Measurements from ENCODE around the gene OGN. TPM values are rescaled to one million over a fixed set of nuclear protein-coding genes. Genes with fewer than 3 reads are reported as not detected.

The OGN gene
- polyA plus RNA-seq, 1 donor (not counting 4 experiments of a cell fraction or from before 2014, with no cell fraction given) = not detected

DNA sequence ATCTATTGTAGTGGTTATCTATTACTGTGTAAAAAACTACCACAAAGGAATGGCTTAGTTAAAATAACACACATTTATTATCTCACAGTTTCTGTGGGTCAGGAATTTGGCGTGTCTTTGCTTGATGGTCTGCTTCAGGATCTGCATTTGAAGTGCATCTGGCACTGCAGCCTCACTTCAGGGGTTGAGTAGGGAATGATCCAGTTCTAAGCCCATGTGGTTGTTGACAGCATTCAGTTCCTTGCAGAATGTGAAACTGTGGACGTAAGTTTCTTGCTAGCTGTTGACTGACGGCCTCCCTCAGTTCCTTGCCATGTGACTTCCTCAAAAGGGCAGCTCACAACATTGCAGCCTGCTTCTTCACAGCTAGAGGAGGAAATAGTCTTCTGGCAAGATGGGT is 2.1 kb upstream of the OGN start:
- DNase-seq (ENCODE audit: low read depth, low spot score) (no peak), FAIRE-seq (no peak)
- H3K27ac ChIP-seq (ENCODE audit: control insufficient read depth, insufficient read depth, low read length) = no peak overlapping the region
- no peak overlapping the region for H3K4me2 ChIP-seq (ENCODE audit: control insufficient read depth, extremely low read depth, insufficient read depth, low read depth, low read length)
- H3K27me3 ChIP-seq (ENCODE audit: control insufficient read depth, extremely low read depth, insufficient read depth, low read length) = no peaks in the 10 kb centered on the region
- no peaks in the 10 kb centered on the region for H3K4me1 ChIP-seq (ENCODE audit: control insufficient read depth, extremely low read depth, insufficient read depth, low read length)
- H3K9me1 ChIP-seq (ENCODE audit: control insufficient read depth, extremely low read depth, insufficient read depth, low read length) = no peaks in the 10 kb centered on the region
- no peaks in the 10 kb centered on the region for H4K20me1 ChIP-seq (ENCODE audit: control insufficient read depth, extremely low read depth, insufficient read depth, low read length)
- H3K4me3 ChIP-seq (ENCODE audit: control insufficient read depth in 2 of 3, extremely low read depth in 1 of 3, insufficient read depth in 2 of 3, low read depth in 1 of 3, low read length in 3 of 3) = no peak overlapping the region
- dilution Hi-C loops (cut with MboI; ENCODE audit: extremely low pct_ligation_motif_present, low sequenced_read_pairs) = no loop called here
- H3K79me2 ChIP-seq (ENCODE audit: control insufficient read depth, insufficient read depth, low read length) = no peaks in the 10 kb centered on the region
- no peak for TF ChIP-seq EZH2 (IDR thresholded peaks at IDR 0.05; ENCODE audit: low read length)
- no peaks in the 10 kb centered on the region for H3K9me3 ChIP-seq (ENCODE audit: control insufficient read depth, low read depth, low read length)
- no peak overlapping the region for H2AFZ ChIP-seq (ENCODE audit: control insufficient read depth, low read length)
- H3K9ac ChIP-seq (ENCODE audit: control insufficient read depth, extremely low read depth, insufficient read depth, low read length) = no peak overlapping the region
- H3K36me3 ChIP-seq (ENCODE audit: control insufficient read depth in 2 of 2, extremely low read depth in 1 of 2, insufficient read depth in 2 of 2, low read length in 2 of 2) = no peaks in the 10 kb centered on the region

DNA sequence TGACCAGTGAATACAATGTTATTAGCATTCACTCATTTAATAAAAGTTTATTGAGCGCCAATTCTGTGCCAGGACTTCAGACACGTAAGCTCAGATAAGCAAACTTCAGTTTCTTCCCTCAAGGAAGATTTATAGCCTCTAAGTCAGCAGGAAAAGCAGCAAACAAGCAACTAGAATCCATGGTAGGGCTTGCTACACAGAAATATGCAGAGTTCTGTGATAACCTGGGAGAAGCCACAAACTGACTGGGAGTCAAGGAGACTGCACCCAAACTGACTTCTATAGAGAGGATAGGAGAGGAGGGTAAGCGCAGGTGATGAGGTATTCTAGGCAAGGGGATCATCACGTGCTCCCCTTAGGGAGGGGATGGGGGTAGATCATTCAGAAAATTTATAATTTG is 1.4 kb upstream of the OGN start:
- no peaks in the 10 kb centered on the region for H3K9me1 ChIP-seq (ENCODE audit: control insufficient read depth, extremely low read depth, insufficient read depth, low read length)
- no peak overlapping the region for H3K27ac ChIP-seq (ENCODE audit: control insufficient read depth, insufficient read depth, low read length)
- no peak for FAIRE-seq
- no peaks in the 10 kb centered on the region for H3K9me3 ChIP-seq (ENCODE audit: control insufficient read depth, low read depth, low read length)
- no peak overlapping the region for H3K4me2 ChIP-seq (ENCODE audit: control insufficient read depth, extremely low read depth, insufficient read depth, low read depth, low read length)
- TF ChIP-seq, protein P1, sequence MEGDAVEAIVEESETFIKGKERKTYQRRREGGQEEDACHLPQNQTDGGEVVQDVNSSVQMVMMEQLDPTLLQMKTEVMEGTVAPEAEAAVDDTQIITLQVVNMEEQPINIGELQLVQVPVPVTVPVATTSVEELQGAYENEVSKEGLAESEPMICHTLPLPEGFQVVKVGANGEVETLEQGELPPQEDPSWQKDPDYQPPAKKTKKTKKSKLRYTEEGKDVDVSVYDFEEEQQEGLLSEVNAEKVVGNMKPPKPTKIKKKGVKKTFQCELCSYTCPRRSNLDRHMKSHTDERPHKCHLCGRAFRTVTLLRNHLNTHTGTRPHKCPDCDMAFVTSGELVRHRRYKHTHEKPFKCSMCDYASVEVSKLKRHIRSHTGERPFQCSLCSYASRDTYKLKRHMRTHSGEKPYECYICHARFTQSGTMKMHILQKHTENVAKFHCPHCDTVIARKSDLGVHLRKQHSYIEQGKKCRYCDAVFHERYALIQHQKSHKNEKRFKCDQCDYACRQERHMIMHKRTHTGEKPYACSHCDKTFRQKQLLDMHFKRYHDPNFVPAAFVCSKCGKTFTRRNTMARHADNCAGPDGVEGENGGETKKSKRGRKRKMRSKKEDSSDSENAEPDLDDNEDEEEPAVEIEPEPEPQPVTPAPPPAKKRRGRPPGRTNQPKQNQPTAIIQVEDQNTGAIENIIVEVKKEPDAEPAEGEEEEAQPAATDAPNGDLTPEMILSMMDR (optimal IDR thresholded peaks at IDR 0.05 in 1 of 3, IDR thresholded peaks at IDR 0.05 in 1 of 3, conservative IDR thresholded peaks at IDR 0.05 in 1 of 3; ENCODE audit: extremely low read depth in 1 of 3, insufficient read depth in 2 of 3, low read length in 3 of 3) = no peak
- no peak for TF ChIP-seq EZH2 (IDR thresholded peaks at IDR 0.05; ENCODE audit: low read length)
- dilution Hi-C loops (cut with MboI; ENCODE audit: extremely low pct_ligation_motif_present, low sequenced_read_pairs) = no loop called here
- H3K4me3 ChIP-seq (ENCODE audit: control insufficient read depth in 2 of 3, extremely low read depth in 1 of 3, insufficient read depth in 2 of 3, low read depth in 1 of 3, low read length in 3 of 3) = no peak overlapping the region
- DNase-seq (ENCODE audit: low read depth, low spot score) = no peak
- H3K79me2 ChIP-seq (ENCODE audit: control insufficient read depth, insufficient read depth, low read length) = no peaks in the 10 kb centered on the region
- H3K27me3 ChIP-seq (ENCODE audit: control insufficient read depth, extremely low read depth, insufficient read depth, low read length) = no peaks in the 10 kb centered on the region
- H4K20me1 ChIP-seq (ENCODE audit: control insufficient read depth, extremely low read depth, insufficient read depth, low read length) = no peaks in the 10 kb centered on the region
- no peak overlapping the region for H3K9ac ChIP-seq (ENCODE audit: control insufficient read depth, extremely low read depth, insufficient read depth, low read length)
- H3K4me1 ChIP-seq (ENCODE audit: control insufficient read depth, extremely low read depth, insufficient read depth, low read length) = no peaks in the 10 kb centered on the region
- H2AFZ ChIP-seq (ENCODE audit: control insufficient read depth, low read length) = no peak overlapping the region
- H3K36me3 ChIP-seq (ENCODE audit: control insufficient read depth in 2 of 2, extremely low read depth in 1 of 2, insufficient read depth in 2 of 2, low read length in 2 of 2) = no peaks in the 10 kb centered on the region
